Stimulated activated CD4-positive, alpha-beta T cell treated with anti-CD3 and anti-CD28 coated beads, Interleukin-12 subunit alpha, Interleukin-12 subunit beta, amount 100 ng/mL, for 24 hours (primary cell): ENCODE measurements around the gene CXXC4.

Experiments
- DNase-seq, 2 experiments: peaks; one replicate each; pipeline ENCODE4 v3.0.0-alpha.2; 2020; ENCODE audit warnings: low read depth in 2 of 2

The CXXC4 gene

GRCh38 chr4:104494822-104495559 is at the start of gene CXXC4:
TSS of gene CXXC4 (minus strand) at chr4:104494894. CDS start at chr4:104491802, 3,092 bp downstream.
- no peak for DNase-seq

GRCh38 chr4:104533156-104533555 is 38.5 kb upstream of the CXXC4 start:
- DNase-seq, result no peak

GRCh38 chr4:104532677-104533076 is 38.0 kb upstream of the CXXC4 start:
- DNase-seq, result no peak

GRCh38 chr4:104531390-104531789 is 36.7 kb upstream of the CXXC4 start:
- no peak for DNase-seq

- DNase-seq, result no peak
These were observed 35.7 kb upstream of the CXXC4 start for GRCh38 chr4:104530426-104530825.

- DNase-seq, result no peak
These were observed 29.9 kb upstream of the CXXC4 start for GRCh38 chr4:104524591-104524990.

- DNase-seq, result no peak
These were observed 29.3 kb upstream of the CXXC4 start for GRCh38 chr4:104524026-104524425.

GRCh38 chr4:104519588-104519987 is 24.9 kb upstream of the CXXC4 start:
- no peak for DNase-seq

GRCh38 chr4:104516884-104517283 is 22.2 kb upstream of the CXXC4 start:
- DNase-seq, result no peak

- no peak for DNase-seq
These were observed 13.5 kb upstream of the CXXC4 start for GRCh38 chr4:104508224-104508623.

GRCh38 chr4:104507112-104507511 is 12.4 kb upstream of the CXXC4 start:
- no peak for DNase-seq

GRCh38 chr4:104504536-104504935 is 9.8 kb upstream of the CXXC4 start:
- no peak for DNase-seq

- no peak for DNase-seq
These were observed 7.8 kb upstream of the CXXC4 start for GRCh38 chr4:104502471-104502870.

GRCh38 chr4:104501290-104501689 is 6.6 kb upstream of the CXXC4 start:
- no peak for DNase-seq

- no peak for DNase-seq
These were observed 5.7 kb upstream of the CXXC4 start for GRCh38 chr4:104500442-104500841.

- DNase-seq, result no peak
These were observed 509 bp downstream of the CXXC4 start for GRCh38 chr4:104494185-104494584.

GRCh38 chr4:104493081-104493831 is 1.4 kb downstream of the CXXC4 start:
- DNase-seq, result no peak

- no peak for DNase-seq
These were observed 2.4 kb downstream of the CXXC4 start for GRCh38 chr4:104492183-104492771.

- DNase-seq, result no peak
These were observed 3.1 kb downstream of the CXXC4 start for GRCh38 chr4:104491481-104492182.

GRCh38 chr4:104490770-104491480 is 3.8 kb downstream of the CXXC4 start:
- DNase-seq, result no peak

- DNase-seq, result no peak
These were observed 4.5 kb downstream of the CXXC4 start for GRCh38 chr4:104490096-104490769.
